H9 (cell line): Measurements from ENCODE around the gene OR2K2. TPM values are rescaled to one million over a fixed set of nuclear protein-coding genes. Genes with fewer than 3 reads are reported as not detected.

ENCODE experiments used
- DNase-seq: peaks from one replicate; pipeline ENCODE4 v3.0.0-alpha.2; 2017
- H2AFZ ChIP-seq: one replicate; pipeline ENCODE4 v1.6.1; 2013; ENCODE audit warnings: mild to moderate bottlenecking, low read length, control low read depth, moderate library complexity
- H2AK5ac ChIP-seq: 2 replicates; pipeline ENCODE4 v1.6.1; 2013; ENCODE audit warnings: low read length, control low read depth, mixed read lengths; ENCODE audit not compliant: insufficient read length
- H2BK120ac ChIP-seq: one replicate; pipeline ENCODE4 v1.6.1; 2013; ENCODE audit warnings: low read depth, mild to moderate bottlenecking, low read length, control low read depth, inconsistent platforms; ENCODE audit not compliant: poor library complexity, severe bottlenecking
- H2BK12ac ChIP-seq: 2 replicates; pipeline ENCODE4 v1.6.1; 2013; ENCODE audit warnings: low read length, control low read depth, mixed read lengths, low read depth; ENCODE audit not compliant: insufficient read length
- H2BK15ac ChIP-seq: 2 replicates; pipeline ENCODE4 v1.6.1; 2013; ENCODE audit warnings: low read depth, low read length, control low read depth
- H2BK20ac ChIP-seq: one replicate; pipeline ENCODE4 v1.6.1; 2013; ENCODE audit warnings: low read depth, mild to moderate bottlenecking, low read length, control low read depth, inconsistent platforms; ENCODE audit not compliant: poor library complexity, severe bottlenecking
- H2BK5ac ChIP-seq: 2 replicates; pipeline ENCODE4 v1.6.1; 2013; ENCODE audit warnings: low read length, control low read depth, mixed read lengths; ENCODE audit not compliant: insufficient read length
- H3K14ac ChIP-seq: 2 replicates; pipeline ENCODE4 v1.6.1; 2013; ENCODE audit warnings: low read length, control low read depth; ENCODE audit not compliant: insufficient read depth
- H3K18ac ChIP-seq: 2 replicates; pipeline ENCODE4 v1.6.1; 2013; ENCODE audit warnings: low read depth, mild to moderate bottlenecking, mixed read lengths, low read length, control low read depth; ENCODE audit not compliant: insufficient read length
- H3K23ac ChIP-seq: 2 replicates; pipeline ENCODE4 v1.6.1; 2013; ENCODE audit warnings: low read length, control low read depth, mixed read lengths, low read depth; ENCODE audit not compliant: insufficient read length
- H3K23me2 ChIP-seq: 2 replicates; pipeline ENCODE4 v1.6.1; 2013; ENCODE audit warnings: low read depth, mild to moderate bottlenecking, mixed read lengths, low read length, control low read depth; ENCODE audit not compliant: insufficient read length, poor library complexity, severe bottlenecking
- H3K27ac ChIP-seq: 2 replicates; pipeline ENCODE4 v1.5.1; 2013; ENCODE audit warnings: low read length, control low read depth, mixed read lengths, low read depth; ENCODE audit not compliant: insufficient read length
- H3K27me3 ChIP-seq: 2 replicates; pipeline ENCODE4 v1.6.1; 2013; ENCODE audit warnings: low read length, control low read depth, inconsistent platforms; ENCODE audit not compliant: insufficient read depth
- H3K4ac ChIP-seq: 2 replicates; pipeline ENCODE4 v1.6.1; 2013; ENCODE audit warnings: low read depth, mild to moderate bottlenecking, control low read depth, inconsistent platforms, low read length, moderate library complexity
- H3K4me1 ChIP-seq: 2 replicates; pipeline ENCODE4 v1.6.1; 2013; ENCODE audit warnings: low read length, control low read depth, inconsistent platforms; ENCODE audit not compliant: insufficient read depth
- H3K4me2 ChIP-seq: 2 replicates; pipeline ENCODE4 v1.6.1; 2013; ENCODE audit warnings: low read length, control low read depth, mixed read lengths; ENCODE audit not compliant: insufficient read length, insufficient read depth
- H3K56ac ChIP-seq: 2 replicates; pipeline ENCODE4 v1.6.1; 2013; ENCODE audit warnings: low read depth, mild to moderate bottlenecking, mixed read lengths, low read length, control low read depth; ENCODE audit not compliant: insufficient read length
- H3K79me1 ChIP-seq: 2 replicates; pipeline ENCODE4 v1.6.1; 2013; ENCODE audit warnings: low read depth, mild to moderate bottlenecking, moderate library complexity, low read length, control low read depth, inconsistent platforms; ENCODE audit not compliant: insufficient read depth, poor library complexity, severe bottlenecking
- H3K79me2 ChIP-seq: 2 replicates; pipeline ENCODE4 v1.6.1; 2013; ENCODE audit warnings: low read length, control low read depth, inconsistent platforms; ENCODE audit not compliant: insufficient read depth
- H3K9ac ChIP-seq: 2 replicates; pipeline ENCODE4 v1.6.1; 2013; ENCODE audit warnings: low read length, control low read depth, mixed read lengths; ENCODE audit not compliant: insufficient read length; ENCODE audit errors: extremely low read depth
- H3K9me3 ChIP-seq: one replicate; pipeline ENCODE4 v1.6.1; 2013; ENCODE audit warnings: low read depth, low read length, inconsistent platforms; ENCODE audit not compliant: control insufficient read depth
- H3T11ph ChIP-seq: one replicate; pipeline ENCODE4 v1.6.1; 2013; ENCODE audit warnings: mild to moderate bottlenecking, low read length, control low read depth, inconsistent platforms
- H4K20me1 ChIP-seq: one replicate; pipeline ENCODE4 v1.6.1; 2013; ENCODE audit not compliant: control insufficient read depth, insufficient read length, insufficient read depth
- H4K5ac ChIP-seq: 2 replicates; pipeline ENCODE4 v1.6.1; 2013; ENCODE audit warnings: low read depth, mild to moderate bottlenecking, mixed read lengths, low read length, control low read depth; ENCODE audit not compliant: insufficient read length
- H4K8ac ChIP-seq: replicated peaks from 2 replicates; pipeline ENCODE4 v1.6.1; 2013; ENCODE audit warnings: low read length, control low read depth, mixed read lengths, low read depth; ENCODE audit not compliant: insufficient read length
- H4K91ac ChIP-seq: 2 replicates; pipeline ENCODE4 v1.6.1; 2013; ENCODE audit warnings: low read depth, mild to moderate bottlenecking, moderate library complexity, mixed read lengths, low read length, control low read depth; ENCODE audit not compliant: insufficient read length
- H3K27ac Mint-ChIP-seq, 3 experiments: 2 replicates in 2 of 3; 3 replicates in 1 of 3; pipeline ENCODE4 v1.8.0; 2020 to 2021; ENCODE audit warnings: mixed read lengths in 3 of 3, mild to moderate bottlenecking in 1 of 3, moderate library complexity in 1 of 3
- H3K27me3 Mint-ChIP-seq: 2 replicates; pipeline ENCODE4 v1.8.0; 2021; ENCODE audit warnings: low read depth, mild to moderate bottlenecking, moderate library complexity, mixed read lengths
- H3K36me3 Mint-ChIP-seq, 3 experiments: 2 replicates in 2 of 3; 3 replicates in 1 of 3; pipeline ENCODE4 v1.8.0; 2020 to 2021; ENCODE audit warnings: low read depth in 3 of 3, mixed read lengths in 3 of 3; ENCODE audit not compliant: insufficient read depth in 1 of 3
- H3K4me1 Mint-ChIP-seq, 2 experiments: 2 replicates each; pipeline ENCODE4 v1.8.0; 2020; ENCODE audit warnings: mixed read lengths in 2 of 2
- H3K4me3 Mint-ChIP-seq, 2 experiments: 2 replicates in 1 of 2; 3 replicates in 1 of 2; pipeline ENCODE4 v1.8.0; 2020 to 2021; ENCODE audit warnings: mild to moderate bottlenecking in 2 of 2, mixed read lengths in 2 of 2, moderate library complexity in 1 of 2
- H3K9me3 Mint-ChIP-seq, 2 experiments: 2 replicates in 1 of 2; 3 replicates in 1 of 2; pipeline ENCODE4 v1.8.0; 2020; ENCODE audit warnings: mild to moderate bottlenecking in 2 of 2, mixed read lengths in 2 of 2, moderate library complexity in 1 of 2
- CTCF ChIP-seq: fragments of 200-600 bp; sonication (generic); conservative IDR thresholded peaks from 3 replicates; pipeline ENCODE4 v1.8.0; 2021; ENCODE audit warnings: antibody characterized with exemption, mild to moderate bottlenecking
- WGBS: extraction: QIAGEN DNeasy Blood & Tissue Kit; methylation state at CpG from one replicate; pipeline ENCODE4 v1.1.7; 2013; ENCODE audit warnings: missing lambda C conversion rate, low lambda C conversion rate, mixed read lengths; ENCODE audit not compliant: insufficient read length; ENCODE audit errors: extremely low coverage; 5-methylcytosine and 5-hydroxymethylcytosine counted together
- total RNA-seq: library from RNA; stranded (reverse); gene quantifications from 2 replicates; pipeline ENCODE4 v1.2.1, GENCODE V29; 2021

The OR2K2 gene
- total RNA-seq, 1 experiment from 2014 or later: not detected

DNA sequence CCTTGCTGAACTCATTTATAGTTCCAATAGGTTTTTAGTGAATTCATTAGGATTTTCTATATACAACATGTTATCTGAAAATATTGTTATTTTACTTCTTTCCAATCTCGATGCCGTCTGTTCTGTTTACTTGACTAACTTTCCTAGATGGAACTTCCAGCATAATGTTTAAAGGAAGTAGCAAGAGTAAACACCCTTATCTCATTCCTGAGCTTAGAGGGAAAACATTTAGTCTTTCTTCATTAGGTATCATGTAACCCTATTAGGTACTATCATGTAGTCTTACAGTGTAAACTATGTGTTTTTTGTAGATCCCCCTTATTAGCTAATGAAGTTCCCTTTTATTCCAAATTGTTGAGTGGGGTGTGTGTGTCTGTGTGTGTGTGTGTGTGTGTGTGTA is 22.5 kb upstream of the OR2K2 start:
- no peaks in the 10 kb centered on the region for H3K36me3 Mint-ChIP-seq
- Histone ChIP-seq H3K14ac (no peak overlapping the region), H2BK5ac (no peak overlapping the region), H3K9me3 (no peaks in the 10 kb centered on the region), H3K4ac (no peak overlapping the region), H3K4me2 (no peak overlapping the region), H3K4me1 (no peaks in the 10 kb centered on the region), H3K23me2 (no peaks in the 10 kb centered on the region), H2BK120ac (no peak overlapping the region), H3K79me2 (no peaks in the 10 kb centered on the region), H3K56ac (no peak overlapping the region), H3K27ac (no peak overlapping the region), H2BK15ac (no peak overlapping the region), H3K18ac (no peak overlapping the region), H4K5ac (no peak overlapping the region), H2BK20ac (no peak overlapping the region), H3K23ac (no peak overlapping the region), H3K27me3 (no peaks in the 10 kb centered on the region), H3K9ac (no peak overlapping the region), H3K79me1 (no peaks in the 10 kb centered on the region), H2AK5ac (no peak overlapping the region), H2AFZ (no peak overlapping the region), H2BK12ac (no peak overlapping the region), H4K8ac (no peak overlapping the region), H3T11ph (no peak overlapping the region), H4K20me1 (no peaks in the 10 kb centered on the region), H4K91ac (no peak overlapping the region)
- DNase-seq: no peak
- peaks cover 6% of the 10 kb centered on the region in 2 experiments for H3K4me1 Mint-ChIP-seq
- H3K4me3 Mint-ChIP-seq: no peak overlapping the region
- H3K27ac Mint-ChIP-seq: no peak overlapping the region
- H3K9me3 Mint-ChIP-seq: no peaks in the 10 kb centered on the region
- WGBS: no CpG with 5 or more reads among the region's 2 CpGs
- H3K27me3 Mint-ChIP-seq: no peaks in the 10 kb centered on the region; the same call in 1 of the 2 replicates
- no peak for TF ChIP-seq CTCF
